ENCODE data around the gene CAPRIN1.

CAPRIN1 gene

DNA sequence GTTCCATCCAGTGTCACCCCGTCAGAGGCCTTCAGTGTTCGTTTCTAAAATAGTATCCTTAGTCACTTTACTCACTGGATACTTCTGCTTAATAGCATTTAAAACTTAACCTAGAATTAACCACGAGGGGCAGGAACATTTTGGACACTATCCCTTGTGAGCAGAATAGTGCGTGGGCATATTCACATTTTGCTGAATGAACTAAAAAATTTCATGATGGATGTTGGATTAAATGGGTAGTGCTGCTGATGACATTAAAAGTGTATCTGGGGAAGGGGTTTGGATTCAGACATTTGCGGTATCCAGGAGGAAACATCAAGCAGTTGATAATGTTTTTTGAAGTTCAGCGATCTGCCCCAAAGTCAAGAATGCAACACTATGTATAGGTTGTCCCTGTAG is 53.1 kb downstream of the CAPRIN1 start:
- TF ChIP-seq GATA3 (IDR thresholded peaks at IDR 0.05; ENCODE audit: low read depth, low read length) = no peak

DNA sequence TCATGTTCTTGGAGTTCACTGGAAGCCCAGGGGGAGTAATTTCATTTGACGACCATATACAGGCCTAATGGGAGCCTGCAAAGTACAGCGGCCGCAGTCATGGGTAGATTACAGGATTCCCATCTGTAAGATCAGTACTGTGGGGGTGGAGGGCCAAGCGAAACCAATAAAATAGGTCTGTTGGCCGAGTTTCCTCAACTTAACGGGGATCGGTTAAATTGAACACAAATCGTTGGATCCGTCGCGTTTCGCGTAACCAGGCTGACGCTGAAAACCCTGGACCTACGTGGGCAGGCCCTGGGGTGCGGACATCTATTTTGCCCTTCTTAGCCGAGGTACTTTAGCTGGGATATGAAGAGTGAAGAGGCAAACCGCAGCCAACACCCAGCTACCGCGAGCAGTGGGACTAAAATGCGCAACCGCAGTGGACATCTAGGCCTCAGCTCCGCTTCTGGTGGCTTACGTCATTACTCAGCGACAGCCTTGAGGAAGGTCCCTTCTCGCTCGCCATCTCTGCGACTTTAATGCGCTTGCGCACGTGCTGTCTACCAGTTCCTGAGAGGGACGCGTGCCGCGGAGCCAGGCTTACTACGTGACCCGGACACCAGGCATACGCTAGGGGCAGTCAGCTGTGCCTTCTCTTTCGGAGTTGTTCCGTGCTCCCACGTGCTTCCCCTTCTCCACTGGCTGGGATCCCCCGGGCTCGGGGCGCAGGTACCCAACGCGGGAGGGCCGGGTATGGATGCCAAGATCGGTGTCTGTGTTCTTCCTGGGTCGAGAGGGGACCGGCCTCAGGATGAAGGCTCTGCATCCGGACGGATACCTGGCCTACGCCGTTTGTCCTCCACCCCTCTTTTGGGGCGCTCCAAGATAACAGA is 53.8 kb downstream of the CAPRIN1 start, which contains the start of gene NAT10:
Gene NAT10, plus strand, starts transcription at position 551 of the 878 bp plus-strand sequence. CDS start 2,597 bp downstream, outside the sequence.
- no peak for TF ChIP-seq GATA2 (IDR thresholded peaks at IDR 0.05; ENCODE audit: low read depth, low read length)
- no peak for TF ChIP-seq GATA3 (IDR thresholded peaks at IDR 0.05; ENCODE audit: low read depth, low read length)

DNA sequence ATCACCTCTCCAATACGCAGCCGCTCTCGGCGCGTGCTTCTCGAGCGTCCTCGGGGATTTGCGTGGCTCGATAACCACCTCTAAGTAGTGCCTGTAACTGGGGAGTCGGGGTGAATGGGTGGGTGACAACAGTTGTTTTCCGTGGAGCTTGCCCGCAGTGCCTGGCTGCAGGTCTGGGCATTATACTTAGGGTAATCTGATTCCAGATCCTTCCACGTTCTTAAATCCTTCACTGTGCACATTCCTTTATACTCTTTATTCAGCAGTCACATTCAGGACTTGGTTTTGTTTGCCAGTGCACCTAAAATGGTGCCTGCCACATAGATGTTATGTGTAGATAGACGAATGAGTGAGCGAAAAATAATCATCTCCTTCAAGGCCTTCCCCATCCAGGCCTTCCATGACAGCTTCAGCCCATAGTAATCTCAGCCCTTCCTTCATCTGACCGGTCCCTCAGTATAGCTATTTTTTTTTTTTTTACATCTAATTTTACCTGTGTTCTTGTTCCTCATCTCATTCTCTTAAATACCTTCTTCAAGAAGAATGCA is 54.5 kb downstream of the CAPRIN1 start:
- peak; percentile 27 for TF ChIP-seq GATA2 (IDR thresholded peaks at IDR 0.05; ENCODE audit: low read depth, low read length)
- TF ChIP-seq GATA3 (IDR thresholded peaks at IDR 0.05; ENCODE audit: low read depth, low read length) = no peak

DNA sequence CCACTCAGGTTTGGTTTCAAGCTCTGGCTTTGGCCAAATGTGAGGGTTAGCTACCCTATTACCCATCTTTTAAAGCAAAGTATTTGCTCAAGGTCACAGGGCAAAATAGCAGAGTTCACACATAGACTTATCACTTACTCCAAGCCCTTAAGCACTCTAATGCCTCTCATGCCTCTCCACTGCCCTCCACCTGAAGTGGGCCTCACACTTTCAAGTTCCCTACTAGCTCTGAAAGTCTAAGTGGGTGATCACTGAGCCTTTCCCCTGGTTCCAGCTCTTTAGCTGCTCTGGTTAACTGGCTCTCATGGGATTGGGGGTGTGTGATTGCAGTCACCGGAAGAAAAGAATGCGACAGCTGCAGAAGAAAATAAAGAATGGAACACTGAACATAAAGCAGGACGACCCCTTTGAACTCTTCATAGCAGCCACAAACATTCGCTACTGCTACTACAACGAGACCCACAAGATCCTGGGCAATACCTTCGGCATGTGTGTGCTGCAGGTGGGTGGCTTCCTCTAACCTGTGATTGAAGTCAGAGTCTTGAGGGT is 60.3 kb downstream of the CAPRIN1 start:
- TF ChIP-seq GATA2 (IDR thresholded peaks at IDR 0.05; ENCODE audit: low read depth, low read length) (no peak), GATA3 (IDR thresholded peaks at IDR 0.05; ENCODE audit: low read depth, low read length) (no peak)

DNA sequence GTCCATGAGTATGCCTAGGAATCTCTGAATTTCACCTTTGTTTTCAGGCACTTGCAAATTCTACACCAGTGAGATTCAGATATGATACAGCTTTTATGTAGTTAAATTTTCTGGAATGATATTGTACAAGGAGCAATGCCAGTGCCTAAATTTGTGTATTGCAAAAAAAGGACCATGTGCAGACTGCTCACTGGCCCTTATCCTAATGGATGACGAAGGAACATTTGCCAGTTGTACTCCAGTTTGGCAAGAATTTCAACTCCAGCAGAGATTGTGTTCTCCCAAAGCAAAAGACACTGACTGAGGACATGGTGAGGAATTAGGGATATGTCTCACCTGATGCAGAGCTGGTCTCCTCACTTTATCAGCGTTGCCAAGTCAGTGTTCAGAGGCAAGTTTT is 62.5 kb downstream of the CAPRIN1 start:
- TF ChIP-seq GATA2 (IDR thresholded peaks at IDR 0.05; ENCODE audit: low read depth, low read length) (no peak), GATA3 (IDR thresholded peaks at IDR 0.05; ENCODE audit: low read depth, low read length) (no peak)

DNA sequence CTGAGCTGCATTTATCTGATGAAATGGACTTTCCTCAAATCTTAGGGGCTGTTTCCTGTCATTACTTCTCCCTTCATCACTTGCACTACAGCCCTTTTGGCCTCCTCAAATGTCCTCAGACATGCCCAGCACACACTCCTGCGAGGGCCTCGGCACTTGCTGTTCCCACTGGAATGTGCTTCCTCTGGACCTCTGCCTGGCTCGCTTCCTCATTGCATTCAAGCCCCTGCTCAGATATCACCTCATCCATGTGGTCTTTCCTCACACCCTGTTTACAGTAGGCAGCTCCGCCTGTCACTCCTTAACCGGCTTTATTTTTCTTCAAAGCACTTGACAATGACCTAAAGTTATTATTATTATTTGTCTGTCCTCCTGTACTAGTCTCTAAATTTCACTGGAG is 62.9 kb downstream of the CAPRIN1 start:
- TF ChIP-seq GATA2 (IDR thresholded peaks at IDR 0.05; ENCODE audit: low read depth, low read length) = no peak
- TF ChIP-seq GATA3 (IDR thresholded peaks at IDR 0.05; ENCODE audit: low read depth, low read length) = no peak

DNA sequence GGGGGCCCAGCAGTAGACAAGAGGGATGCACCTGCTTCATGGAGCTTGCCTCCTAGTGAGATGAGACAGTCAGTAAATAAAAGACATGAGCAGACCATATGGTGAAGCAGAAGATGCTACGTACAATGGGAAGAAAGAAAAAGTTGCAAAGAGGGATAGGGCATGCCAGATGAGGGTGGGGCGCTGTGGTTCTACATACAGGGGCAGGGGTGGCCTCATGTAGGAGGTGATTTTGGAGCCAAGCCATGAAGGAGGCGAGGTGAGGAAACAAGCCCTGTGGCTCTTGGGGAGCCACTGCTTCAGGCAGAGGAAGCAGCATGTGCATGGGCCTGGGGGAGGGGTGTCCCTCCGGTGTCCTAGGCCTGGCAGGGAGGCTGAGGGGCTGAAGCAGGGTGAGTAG is 69.1 kb downstream of the CAPRIN1 start:
- TF ChIP-seq GATA3 (IDR thresholded peaks at IDR 0.05; ENCODE audit: low read depth, low read length) (no peak), GATA2 (IDR thresholded peaks at IDR 0.05; ENCODE audit: low read depth, low read length) (no peak)

DNA sequence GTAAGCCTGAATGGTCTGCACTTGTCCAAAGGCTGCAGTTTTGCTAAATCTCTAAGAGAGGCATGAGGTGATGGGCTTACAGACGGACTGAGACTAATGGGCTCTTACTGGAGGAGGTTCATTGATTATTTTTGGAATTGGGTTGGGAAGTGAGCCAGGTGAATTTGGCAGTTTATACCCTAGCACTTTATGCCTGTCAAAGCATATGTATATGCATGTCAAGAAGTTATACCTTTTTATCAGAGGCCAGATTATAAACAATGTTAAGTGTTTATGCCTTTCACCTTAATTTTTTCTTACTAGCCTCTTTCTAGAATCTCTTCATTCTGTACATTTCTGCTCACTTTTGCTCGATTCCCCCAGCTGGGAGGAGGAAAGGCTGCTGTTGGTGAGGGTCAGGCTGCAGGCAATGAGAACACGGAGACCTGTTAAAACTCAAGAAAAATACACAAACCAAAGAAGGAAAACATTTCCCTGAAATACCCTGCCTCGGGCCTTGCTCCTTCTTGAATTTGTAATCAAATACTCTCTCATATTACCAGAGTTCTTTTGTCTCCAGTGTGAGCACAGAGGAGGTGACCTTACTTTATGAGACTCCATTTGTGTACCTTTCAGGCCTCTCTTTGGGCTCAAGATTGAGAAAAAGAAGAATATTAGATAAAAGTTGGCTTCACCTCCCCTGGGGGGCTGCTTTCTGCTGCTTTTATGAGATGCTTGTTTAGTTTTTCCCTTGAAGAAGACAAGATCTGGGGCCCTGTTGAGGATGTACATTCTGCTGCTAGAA is 73.5 kb downstream of the CAPRIN1 start:
- TF ChIP-seq GATA2 (IDR thresholded peaks at IDR 0.05; ENCODE audit: low read depth, low read length) (no peak), GATA3 (IDR thresholded peaks at IDR 0.05; ENCODE audit: low read depth, low read length) (no peak)

DNA sequence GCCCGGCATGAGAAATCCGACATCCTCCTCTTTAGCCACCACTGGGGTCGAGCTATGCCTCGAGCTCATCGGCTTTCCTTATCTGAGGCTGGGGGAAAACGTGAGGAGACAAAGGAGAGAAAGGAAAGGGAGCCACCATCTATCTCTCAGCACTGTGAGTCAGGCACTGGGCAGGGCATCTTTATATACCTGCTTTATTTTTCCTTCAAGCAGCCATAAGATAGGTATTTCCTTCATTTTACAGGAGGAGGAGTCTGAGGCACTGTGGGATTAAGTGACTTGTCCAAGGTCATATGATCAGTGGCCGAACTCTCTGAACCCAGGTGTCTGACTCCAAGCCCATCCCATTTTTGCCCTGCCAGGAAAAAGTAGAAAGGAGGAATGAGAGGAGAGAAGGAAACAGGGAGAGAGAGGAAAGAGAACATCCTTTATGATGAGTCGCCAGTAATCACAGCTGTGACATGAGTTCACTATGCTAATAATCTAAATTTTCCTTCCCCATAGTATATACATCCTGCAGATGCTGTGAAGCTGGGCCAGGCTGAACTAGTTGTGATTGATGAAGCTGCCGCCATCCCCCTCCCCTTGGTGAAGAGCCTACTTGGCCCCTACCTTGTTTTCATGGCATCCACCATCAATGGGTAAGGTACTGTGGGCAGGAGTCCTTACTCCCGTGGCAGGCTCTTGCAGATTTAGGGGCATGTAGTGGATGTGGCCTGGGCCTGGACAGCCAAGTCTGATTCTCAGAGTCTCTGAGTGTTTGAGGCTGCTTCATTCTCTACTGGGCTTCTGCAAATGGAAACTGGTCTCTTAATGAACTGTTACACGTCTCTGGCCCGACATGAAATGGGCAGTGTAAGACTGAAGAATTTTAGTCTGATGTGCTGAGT is 75.7 kb downstream of the CAPRIN1 start:
- TF ChIP-seq GATA3 (IDR thresholded peaks at IDR 0.05; ENCODE audit: low read depth, low read length) (no peak), GATA2 (IDR thresholded peaks at IDR 0.05; ENCODE audit: low read depth, low read length) (no peak)

DNA sequence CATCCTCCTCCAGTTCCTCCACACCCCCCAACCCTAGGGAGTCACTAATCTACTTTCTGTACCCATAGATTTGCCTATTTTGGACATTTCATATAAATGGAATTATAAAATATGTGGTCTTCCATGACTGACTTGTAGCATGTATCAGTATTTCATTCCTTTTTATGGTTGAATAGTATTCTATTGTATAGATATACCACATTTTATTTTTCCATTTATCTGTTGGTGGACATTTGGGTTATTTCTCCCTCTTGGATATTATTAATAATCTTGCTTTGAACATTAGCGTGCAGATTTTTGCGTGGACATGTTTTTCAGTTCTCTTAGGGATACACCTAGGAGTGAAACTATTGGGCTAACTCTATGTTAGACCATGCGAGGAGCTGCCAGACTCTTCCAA is 77.3 kb downstream of the CAPRIN1 start:
- TF ChIP-seq GATA3 (IDR thresholded peaks at IDR 0.05; ENCODE audit: low read depth, low read length) (no peak), GATA2 (IDR thresholded peaks at IDR 0.05; ENCODE audit: low read depth, low read length) (no peak)

DNA sequence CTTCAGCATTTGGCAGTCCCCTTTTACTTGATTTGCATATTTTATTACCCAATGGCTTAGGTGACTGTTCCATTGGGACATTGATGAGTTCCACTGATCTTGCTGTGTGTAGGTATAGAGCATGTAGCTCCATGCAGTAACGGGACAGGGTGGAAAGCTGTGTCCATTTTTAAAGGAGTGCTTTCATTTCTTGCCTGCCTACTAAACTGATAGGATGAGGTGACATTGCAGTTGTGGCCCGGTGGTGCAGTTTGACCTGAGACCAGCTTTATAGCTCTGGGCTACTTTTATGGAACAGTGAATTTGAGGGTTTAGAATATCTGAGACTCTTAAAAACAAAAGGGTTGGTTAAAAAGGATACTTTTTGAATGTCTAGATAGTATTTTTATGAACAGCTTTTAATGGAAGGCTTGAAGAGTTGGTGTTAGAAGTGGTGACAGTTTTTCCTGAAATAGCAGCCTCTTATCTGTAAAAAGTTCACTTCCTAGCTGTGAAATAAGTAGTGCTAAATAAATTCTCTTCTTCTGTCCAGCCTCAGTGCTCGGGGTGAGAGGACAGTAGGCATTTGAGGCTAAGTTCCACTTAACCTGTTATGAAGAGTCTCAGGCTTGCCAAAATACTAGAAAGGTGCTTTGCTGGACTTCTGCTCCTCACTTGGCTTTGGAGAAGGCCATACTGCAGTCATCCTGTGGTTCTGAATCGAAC is 80.9 kb downstream of the CAPRIN1 start:
- TF ChIP-seq GATA2 (IDR thresholded peaks at IDR 0.05; ENCODE audit: low read depth, low read length) (no peak), GATA3 (IDR thresholded peaks at IDR 0.05; ENCODE audit: low read depth, low read length) (no peak)

DNA sequence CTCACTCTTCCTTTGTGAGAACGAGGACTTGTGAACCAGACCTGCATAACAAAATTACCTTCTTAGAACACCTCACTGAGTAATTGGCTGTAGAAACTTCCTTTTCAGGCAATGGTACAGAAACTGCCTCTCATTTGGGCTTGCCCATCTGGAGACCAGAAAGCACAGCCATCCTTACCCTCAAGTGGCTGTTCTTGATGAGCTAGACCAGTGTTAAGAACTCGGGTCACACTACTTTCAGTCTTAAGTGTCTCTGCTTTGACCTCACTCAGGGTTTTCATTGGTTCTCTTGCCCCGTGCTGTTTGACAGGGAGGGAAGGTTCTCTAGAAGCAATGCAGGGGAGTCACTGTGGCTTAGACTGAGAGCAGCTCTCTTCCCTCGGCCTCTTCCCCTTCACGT is 83.2 kb downstream of the CAPRIN1 start:
- TF ChIP-seq GATA3 (IDR thresholded peaks at IDR 0.05; ENCODE audit: low read depth, low read length) = no peak
- TF ChIP-seq GATA2 (IDR thresholded peaks at IDR 0.05; ENCODE audit: low read depth, low read length) = no peak

DNA sequence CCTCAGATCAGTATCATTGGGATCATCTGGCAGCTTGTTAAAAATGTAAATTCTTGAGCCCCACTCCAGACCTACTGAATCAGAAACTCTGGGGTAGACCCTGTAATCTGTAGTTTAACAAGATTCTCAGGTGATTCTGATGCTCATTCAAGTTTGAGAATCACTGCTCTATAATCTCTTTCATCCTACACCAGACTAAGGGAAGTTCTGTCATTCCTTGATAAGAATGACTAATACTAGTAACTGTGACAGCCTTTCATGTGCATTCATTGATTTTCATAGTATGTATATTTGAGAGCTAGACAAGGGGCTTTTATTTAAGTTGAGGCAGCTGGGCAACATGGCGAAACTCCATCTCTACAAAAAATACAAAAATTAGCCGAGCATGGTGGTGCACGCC is 83.9 kb downstream of the CAPRIN1 start:
- TF ChIP-seq GATA2 (IDR thresholded peaks at IDR 0.05; ENCODE audit: low read depth, low read length) = no peak
- no peak for TF ChIP-seq GATA3 (IDR thresholded peaks at IDR 0.05; ENCODE audit: low read depth, low read length)
